T47D (cell line): ENCODE results near the gene UBE2G1.

ENCODE experiments used
- DNase-seq, 2 experiments: peaks; one replicate each; pipeline versions ENCODE4 v3.0.0 to v3.0.0-alpha.2; 2011 to 2012; ENCODE audit warnings: low read depth in 1 of 2, low spot score in 1 of 2
- JUND ChIP-seq: IDR thresholded peaks from 2 replicates; pipeline ENCODE4 v1.6.1; 2012; ENCODE audit warnings: low read depth
- in situ Hi-C: cut with HindIII; loops from 2 replicates; pipeline ENCODE4 v1.10.0; 2016; ENCODE audit warnings: low sequenced_read_pairs, low pct_unique_long_range_greater_than_20kb

Gene UBE2G1

DNA sequence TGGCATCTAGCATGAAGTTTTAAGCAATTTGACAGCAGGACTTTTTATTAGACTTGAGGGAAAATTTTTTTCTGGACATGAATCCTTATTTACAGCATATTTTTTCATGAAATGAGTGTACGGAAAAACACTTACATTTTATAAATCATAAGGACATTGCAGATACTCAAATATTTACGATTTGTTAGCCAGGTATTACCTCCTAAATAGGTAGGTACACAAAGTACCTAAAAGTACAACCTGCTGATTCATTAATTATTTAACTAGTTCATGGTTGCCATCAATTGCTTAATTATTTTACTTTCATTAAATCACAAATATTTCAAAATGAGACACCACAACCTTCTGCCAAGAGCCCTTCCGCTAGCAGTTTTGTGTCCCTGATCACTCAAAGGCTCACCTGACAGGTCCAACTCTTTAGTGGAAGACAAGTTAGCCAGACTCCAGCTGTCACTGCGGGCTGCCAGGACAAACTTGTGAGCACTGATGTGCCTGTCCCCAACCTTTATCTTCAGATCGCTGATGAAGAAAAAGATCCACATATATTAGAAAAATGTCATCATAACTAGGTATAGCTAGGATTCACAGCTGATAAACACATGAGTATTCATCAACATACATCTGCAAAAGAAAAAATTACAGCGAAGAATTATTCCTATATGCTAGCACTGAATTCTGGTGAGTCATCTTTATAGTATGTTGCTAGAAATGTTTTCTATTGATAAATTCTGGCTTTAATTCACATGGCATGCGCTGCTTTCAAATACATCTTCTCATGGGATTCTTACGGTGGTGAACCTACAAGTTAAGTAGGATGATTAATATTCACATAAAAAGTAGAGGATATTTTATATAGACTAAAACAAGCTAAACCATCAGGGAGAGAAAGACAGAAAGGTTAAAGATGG is 130.8 kb downstream of the UBE2G1 start:
- TF ChIP-seq JUND = no peak
- in situ Hi-C loops = no loop called here
- no peak for DNase-seq

DNA sequence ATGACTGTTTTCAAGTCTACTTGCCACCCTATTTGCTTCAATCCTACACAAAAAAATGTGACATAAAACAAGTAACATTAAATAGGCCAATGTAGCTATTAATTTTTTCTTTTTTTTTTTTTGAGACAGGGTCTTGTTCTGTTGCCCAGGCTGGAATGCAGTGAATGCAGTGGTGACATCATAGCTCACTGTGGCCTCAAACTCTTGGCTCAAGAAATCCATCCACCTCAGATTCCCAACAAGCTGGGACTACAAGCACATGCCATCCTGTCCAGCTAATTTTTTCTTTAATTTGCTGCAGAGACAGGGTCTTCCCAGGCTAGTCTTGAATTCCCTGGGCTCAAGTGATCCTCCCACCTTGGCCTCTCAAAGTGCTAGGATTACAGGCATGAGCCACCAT is 132.1 kb downstream of the UBE2G1 start:
- no peak for TF ChIP-seq JUND

GRCh38 chr17:4233668-4234258 is 132.7 kb downstream of the UBE2G1 start:
- in situ Hi-C loops = no loop called here
- no peak for TF ChIP-seq JUND
- DNase-seq = no peak

More for the DNA sequence above, 132.1 kb downstream of the UBE2G1 start:
- in situ Hi-C loops = no loop called here
- no peak for DNase-seq

- in situ Hi-C loops = no loop called here
- no peak for DNase-seq
Observed at GRCh38 chr17:4232168-4232813, 134.2 kb downstream of the UBE2G1 start.

GRCh38 chr17:4229627-4230541 is 136.6 kb downstream of the UBE2G1 start:
- peak; percentile 45 to 63 for DNase-seq
- in situ Hi-C loops = no loop called here
- peak; percentile 32; the same call in 1 of the 2 replicates for TF ChIP-seq JUND

More at GRCh38 chr17:4232168-4232813, 134.2 kb downstream of the UBE2G1 start:
- no peak for TF ChIP-seq JUND

DNA sequence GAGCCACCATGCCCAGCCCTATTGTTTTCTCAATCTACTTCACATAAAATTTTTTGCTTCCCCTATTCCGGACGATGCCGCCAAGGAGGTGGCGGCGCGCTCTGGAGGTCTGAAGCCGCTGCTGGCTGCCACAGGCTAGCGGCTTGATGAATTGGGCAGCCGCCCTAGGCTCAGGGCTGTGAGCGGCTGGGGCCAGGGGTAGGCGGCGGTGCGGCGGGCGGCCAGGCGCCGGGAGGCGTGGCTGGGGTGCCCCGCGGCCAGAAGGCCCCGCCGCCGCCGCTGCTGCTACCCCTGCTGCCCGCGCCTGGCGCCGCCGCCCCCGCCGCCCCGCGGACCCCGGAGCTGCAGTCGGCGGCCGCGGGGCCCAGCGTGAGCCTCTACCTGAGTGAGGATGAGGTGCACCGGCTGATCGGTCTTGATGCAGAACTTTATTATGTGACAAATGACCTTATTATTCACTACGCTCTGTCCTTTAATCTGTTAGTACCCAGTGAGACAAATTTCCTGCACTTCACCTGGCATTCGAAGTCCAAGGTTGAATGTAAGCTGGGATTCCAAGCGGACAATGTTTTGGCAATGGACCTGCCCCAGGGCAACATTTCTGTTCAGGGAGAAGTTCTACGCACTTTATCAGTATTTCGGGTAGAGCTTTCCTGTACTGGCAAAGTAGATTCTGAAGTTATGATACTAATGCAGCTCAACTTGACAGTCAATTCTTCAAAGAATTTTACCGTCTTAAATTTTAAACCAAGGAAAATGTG is 144.4 kb downstream of the UBE2G1 start:
- no peak for DNase-seq
- TF ChIP-seq JUND = no peak
- in situ Hi-C loops = no loop called here

DNA sequence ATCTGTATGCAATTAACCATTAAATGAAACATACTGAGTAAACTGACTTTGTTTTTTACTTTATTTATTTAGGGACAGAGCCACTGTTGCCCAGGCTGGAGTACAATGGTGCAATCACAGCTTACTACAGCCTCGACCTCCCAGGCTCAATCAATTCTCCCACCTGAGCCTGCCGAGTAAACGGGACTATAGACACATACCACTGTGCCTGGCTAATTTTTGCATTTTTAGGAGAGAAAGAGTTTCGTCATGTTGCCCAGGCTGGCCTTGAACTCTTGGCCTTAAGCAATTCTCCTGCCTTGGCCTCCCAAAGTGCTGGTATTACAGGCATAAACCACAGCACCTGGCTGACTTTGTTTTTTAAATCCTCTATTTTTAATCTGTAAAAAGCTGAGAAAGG is 145.3 kb downstream of the UBE2G1 start:
- in situ Hi-C loops = no loop called here
- no peak for TF ChIP-seq JUND

DNA sequence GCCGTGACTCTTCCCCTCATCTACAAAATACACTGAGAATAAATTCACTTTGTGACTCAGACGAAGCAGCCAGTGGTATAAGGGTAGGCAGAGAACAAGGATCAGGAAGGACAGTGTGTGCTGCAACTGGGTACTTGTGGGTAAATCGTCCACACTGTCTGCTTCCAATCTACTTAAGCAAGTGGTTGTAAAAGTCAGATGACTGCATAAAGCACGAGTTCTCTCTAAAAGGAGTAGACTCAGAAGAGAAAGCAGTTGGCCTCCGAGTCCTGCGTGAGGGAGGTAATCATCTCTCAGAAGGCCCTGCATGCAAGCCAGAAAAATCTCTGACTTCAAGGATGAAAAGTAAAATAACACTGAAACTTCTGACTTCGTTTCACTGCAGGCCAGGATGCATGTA is 145.8 kb downstream of the UBE2G1 start:
- DNase-seq = peak in 1 of 2 experiments; percentile 35
- in situ Hi-C loops = no loop called here
- TF ChIP-seq JUND = no peak

More for the DNA sequence above, 145.3 kb downstream of the UBE2G1 start:
- DNase-seq = no peak
